Stimulated activated CD4-positive, alpha-beta T cell treated with anti-CD3 and anti-CD28 coated beads, Interleukin-15, amount 100 ng/mL, for 1 hour (primary cell): ENCODE results near the gene CADPS2.

Experiments used
- DNase-seq, 2 donors: peaks; one replicate each; pipeline ENCODE4 v3.0.0-alpha.2; 2020; ENCODE audit warnings: low read depth in 1 of 2, low spot score in 1 of 2

CADPS2 gene

DNA sequence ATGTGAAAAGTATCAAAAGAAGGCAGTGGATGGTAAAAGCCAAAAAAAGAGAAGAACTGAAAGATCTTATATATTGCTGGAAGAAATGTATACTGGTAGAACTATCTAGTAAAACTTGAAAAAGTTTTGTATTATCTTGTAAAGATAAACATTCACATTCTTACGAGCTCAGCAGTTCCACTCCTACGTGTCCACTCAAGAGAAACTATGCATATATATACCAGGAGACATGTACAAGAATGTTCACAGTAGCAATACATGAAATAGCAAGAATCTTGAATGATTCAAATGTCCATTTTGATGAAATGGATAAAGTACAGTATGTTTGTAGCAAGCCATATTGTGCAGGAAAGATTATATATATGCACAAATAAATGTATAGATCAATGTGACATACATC lies 342.4 kb downstream of the CADPS2 start:
- DNase-seq, result no peak

DNA sequence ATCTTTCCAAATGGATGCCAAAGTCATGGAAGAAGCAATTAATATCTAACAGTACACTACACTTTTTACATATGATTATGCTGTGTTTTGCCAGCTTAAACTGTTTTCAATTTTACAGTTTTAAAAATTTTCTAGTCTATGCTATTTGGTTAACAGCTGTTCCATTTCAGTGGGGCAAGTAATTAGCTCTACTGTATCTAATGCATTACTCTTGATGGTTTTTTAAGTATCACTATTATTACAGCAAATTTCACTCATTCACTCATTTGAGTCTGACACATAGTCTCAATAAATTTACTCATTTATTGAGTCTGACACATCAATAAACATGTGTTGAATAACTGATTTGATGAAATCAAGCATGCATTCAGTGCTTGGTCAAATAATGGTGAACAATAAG lies 343.1 kb downstream of the CADPS2 start:
- DNase-seq, result no peak

DNA sequence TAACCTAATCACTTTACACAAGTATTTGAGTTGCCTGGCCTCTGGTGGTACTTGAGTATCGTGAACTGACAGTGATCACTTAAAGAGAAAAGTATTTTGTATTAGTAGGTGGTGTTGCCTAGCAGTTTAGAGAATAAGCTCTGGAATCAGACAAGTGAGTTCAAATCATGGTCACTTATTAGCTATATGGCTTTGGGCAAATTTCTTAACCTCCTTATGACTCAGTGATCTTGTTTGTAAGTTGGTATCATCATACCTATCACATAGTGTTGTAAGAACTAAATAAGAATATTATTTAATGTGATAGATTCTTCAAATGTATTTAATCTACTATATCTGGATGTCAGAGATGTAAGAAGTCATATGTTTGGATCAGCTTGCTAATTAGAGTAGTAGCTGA lies 351.2 kb downstream of the CADPS2 start:
- no peak for DNase-seq

GRCh38 chr7:122532406-122533269 lies 353.6 kb downstream of the CADPS2 start:
- no peak for DNase-seq

GRCh38 chr7:122528879-122529481 lies 357.3 kb downstream of the CADPS2 start:
- DNase-seq, result no peak

GRCh38 chr7:122525355-122525754 lies 360.9 kb downstream of the CADPS2 start:
- no peak for DNase-seq

GRCh38 chr7:122521767-122522166 lies 364.5 kb downstream of the CADPS2 start:
- no peak for DNase-seq

- no peak for DNase-seq
Observed at GRCh38 chr7:122520971-122521555, 365.2 kb downstream of the CADPS2 start.

- DNase-seq, result no peak
Observed at GRCh38 chr7:122518488-122518887, 367.8 kb downstream of the CADPS2 start.

GRCh38 chr7:122517576-122517975 lies 368.7 kb downstream of the CADPS2 start:
- no peak for DNase-seq

- DNase-seq, result no peak
Observed at GRCh38 chr7:122515404-122515803, 370.9 kb downstream of the CADPS2 start.

DNA sequence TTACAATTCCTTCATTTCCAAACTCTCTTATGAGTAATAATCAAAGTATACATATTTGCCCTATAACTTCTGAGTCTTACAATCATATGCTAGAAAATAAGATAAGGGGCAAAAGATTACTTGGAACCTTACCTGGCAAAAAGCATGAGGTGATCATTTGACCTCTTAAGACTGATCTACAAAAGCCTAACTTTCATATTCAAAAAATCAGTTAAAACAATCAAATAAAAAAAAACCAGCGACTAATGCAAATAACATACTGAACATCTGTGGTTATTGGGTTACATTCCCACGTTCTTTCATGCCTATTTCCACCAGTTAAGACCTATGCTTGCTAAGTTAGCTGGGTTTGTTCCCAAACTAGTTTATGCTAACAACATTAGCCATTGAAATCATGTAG lies 375.0 kb downstream of the CADPS2 start:
- DNase-seq, result no peak

GRCh38 chr7:122507591-122507990 lies 378.7 kb downstream of the CADPS2 start:
- DNase-seq, result no peak

DNA sequence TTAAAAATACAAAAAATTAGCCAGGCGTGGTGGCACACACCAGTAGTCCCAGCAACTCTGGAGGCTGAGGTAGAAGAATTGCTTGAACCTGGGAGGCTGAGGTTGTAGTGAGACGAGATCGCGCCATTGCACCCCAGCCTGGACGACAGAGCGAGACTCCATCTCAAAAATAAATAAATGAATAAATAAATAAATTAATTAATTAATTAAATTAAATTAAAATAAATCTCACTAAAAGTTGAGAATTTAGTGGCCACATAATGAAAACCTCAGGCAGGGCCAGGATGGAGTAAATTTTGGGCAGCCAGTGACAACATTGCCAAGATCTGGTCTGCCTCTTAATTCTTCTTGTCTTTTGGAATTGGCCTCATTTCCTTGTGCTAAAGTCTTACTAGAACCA lies 394.3 kb downstream of the CADPS2 start:
- DNase-seq, result no peak

- DNase-seq, result no peak
Observed at GRCh38 chr7:122488241-122488640, 398.0 kb downstream of the CADPS2 start.

- DNase-seq, result no peak
Observed at GRCh38 chr7:122487131-122487530, 399.1 kb downstream of the CADPS2 start.

DNA sequence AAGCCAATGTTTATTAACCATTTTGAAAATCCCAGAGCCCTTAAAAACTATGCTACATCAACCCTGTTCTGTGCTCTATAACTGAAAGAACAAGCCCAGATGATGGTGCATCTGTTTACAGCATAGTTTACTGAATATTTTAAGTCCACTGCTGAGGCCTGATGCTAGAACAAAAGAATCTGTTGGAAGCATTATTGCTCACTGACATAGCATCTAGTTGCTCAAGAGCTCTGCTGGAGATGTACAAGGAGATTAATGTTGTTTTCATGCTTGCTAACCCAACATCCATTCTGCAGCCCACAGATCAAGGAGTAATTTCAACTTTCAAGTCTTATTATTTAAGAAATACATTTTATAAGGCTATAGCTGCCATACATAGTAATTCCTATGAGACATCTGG lies 400.4 kb downstream of the CADPS2 start:
- DNase-seq, result no peak

DNA sequence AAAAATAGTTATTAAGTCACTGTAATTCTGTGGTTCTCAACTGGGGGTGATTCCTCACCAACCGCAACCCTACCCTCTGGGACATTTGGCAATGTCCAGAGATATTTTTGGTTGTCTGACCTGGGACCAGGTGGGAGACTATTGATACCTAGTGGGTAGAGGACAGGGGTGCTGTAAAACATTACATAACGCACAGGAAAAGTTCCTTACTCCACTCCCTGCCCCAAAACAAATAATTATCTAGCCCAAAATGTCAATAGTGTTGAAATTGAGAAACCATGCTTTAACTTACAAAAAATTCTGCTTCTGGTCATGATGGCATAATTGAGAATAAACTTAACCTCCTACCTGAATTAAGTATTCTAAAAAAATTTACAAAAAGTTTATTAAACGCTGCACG lies 404.0 kb downstream of the CADPS2 start:
- no peak for DNase-seq

DNA sequence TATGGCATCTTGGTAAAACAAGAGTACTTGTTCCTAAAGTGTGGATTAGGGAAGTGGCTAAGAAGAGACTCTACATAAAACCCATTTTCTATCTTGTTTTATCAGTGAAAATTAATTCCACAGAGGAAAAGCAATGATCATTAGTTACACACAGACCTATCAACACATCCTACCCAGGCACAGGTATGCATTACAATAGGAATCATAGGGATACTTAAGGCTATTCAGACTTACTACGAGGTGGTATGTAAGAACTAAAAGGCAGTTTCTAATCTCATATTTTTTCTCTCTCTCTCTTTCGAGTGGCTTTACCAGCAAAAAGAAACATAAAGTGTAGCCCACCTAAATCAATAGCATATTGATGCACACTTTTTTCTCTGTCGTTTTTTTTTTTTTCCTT lies 415.4 kb downstream of the CADPS2 start:
- DNase-seq, result no peak

DNA sequence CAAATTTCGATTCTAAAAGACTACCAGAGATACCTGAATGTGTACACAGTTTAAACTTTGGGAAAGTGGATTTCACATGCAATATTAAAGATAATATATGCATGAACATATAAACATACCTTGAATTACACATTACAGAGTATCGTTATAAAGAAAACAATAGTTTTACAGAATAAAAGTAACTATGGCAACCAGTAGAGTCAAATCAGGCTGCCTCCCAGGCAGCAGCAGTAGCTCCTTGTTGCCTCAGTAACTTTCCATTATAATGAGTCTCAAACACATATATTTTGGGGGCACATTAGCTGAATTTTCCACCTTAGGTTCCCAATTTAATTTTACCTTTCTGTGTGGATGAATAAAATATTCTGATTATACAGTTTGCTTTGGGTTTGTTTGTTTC lies 417.3 kb downstream of the CADPS2 start:
- DNase-seq, result no peak

GRCh38 chr7:122467661-122468449 lies 418.4 kb downstream of the CADPS2 start:
- no peak for DNase-seq

DNA sequence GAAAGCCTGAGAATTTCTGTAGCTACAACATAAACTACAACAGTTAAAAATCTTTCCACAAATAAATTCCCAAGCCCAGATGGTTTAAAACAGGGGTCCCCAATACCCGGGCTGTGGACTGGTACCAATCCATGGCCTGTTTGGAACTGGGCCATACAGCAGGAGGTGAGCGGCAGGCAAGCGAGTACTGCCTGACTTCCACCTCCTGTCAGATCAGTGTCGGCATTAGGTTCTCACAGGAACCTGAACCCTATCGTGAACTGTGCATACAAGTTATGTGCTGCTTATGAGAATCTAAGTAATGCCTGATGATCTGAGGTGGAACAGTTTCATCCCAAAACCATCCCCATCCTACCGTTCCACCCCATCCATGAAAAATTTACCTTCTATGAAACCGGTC lies 421.0 kb downstream of the CADPS2 start:
- no peak for DNase-seq
